Measurements from ENCODE around the gene DESI2.
"Not testable (repeated sequence)": the region's sequence is repeated elsewhere in the genome, so short reads cannot be mapped to it uniquely, and the experiment has no call there.

DESI2 gene

DNA sequence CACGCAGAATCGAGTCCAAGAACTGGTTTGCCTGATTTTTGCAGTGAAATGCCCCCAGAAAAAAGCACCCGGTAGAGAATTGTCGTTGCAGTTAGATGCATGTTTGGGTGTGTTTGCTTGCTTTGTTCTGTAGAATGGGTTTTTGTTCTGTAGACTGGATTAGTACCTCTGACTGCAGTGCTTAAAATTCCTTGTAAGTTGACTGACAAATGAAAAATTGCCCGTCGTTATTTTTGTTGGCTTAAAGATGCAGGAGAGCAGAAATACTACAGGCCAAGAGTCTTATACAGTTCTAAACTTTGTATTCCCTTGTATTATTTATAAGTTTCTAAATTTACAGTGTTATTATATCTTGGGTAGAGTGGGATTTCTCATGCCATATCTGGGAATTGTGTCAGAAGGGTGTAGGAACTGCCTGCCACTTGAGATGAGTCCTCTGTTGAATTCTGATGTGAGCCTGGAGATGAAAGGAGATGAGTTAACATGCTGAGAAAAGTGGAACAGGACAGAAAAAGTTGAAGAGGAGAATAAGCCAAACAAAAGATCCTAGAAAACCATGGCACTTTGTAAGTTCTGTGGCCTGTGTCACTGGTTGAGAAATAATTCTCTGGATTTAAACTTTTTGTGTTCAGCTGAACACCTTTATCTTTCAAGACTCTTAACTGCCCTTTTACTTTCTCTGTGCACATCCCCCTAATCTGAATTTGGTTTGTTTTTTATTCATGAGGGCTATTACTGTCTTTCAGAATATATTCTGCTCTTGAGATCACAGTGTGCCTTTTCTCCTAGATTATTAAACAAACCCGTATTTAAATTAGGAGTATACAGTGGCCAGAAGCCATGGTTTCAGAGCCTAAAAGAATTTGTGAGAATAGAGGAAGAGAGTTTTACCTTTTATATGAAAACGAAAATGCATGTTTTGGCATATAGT lies 1.4 kb downstream of the DESI2 start:
- no peak for DNase-seq (ENCODE audit: low read depth in 4 of 4, low spot score in 1 of 4)

DNA sequence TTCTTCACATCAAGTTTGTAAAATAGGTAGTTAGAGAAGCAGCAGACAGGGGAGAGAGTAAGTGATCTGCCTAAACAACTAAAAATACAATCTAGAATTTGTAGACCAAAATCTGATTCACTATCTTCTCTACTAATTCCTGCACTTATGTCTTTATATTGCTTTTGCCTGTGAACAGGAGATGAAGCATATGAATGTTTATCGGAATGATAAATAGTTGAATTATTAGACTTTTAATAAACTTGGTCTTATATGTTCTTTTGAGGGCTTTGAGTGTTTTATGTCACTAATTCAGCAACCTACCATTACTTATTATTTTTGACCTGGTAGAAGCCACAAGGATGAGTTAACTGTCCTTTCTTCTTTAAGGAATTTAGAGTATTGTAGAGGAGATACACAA lies 2.3 kb downstream of the DESI2 start:
- DNase-seq (ENCODE audit: low read depth in 4 of 4, low spot score in 1 of 4), result no peak

DNA sequence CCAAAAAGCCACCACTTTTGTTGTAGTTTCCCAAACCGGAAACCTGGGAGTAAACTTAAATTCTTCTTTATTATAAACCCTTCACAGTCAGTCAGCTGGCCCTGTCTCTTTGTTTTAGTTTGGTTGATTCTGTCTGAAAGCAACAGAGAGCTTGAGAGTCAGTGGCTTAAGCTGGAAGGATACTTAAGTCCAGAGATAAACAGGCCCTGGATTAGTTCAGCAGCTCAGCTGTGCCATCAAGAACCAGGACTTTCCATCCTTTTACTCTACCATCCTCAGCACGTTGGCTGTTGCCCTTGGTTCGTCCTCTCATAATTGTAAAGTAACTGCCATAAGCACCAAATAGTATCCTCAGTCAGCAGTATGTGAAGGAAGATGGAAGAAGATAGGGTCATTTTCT lies 4.5 kb downstream of the DESI2 start:
- DNase-seq (ENCODE audit: low read depth in 4 of 4, low spot score in 1 of 4), result no peak

DNA sequence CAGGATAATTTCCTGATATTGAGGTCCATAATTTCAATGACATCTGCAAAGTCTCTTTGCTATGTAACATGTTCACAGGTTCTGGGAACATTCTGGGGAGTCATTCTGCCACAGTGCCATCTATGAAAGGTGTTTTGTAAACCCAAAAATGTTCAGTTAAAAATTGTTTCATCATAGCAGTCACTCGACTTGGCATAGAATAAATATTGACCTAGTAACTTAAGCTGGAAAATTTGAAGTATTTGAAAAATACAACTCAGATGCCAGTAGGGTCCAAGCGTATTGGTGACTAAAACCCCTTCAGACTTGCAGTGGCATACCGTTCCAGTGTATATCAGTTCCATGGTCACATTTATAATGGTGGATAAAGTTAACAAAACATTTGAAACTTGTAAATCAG lies 6.8 kb downstream of the DESI2 start:
- no peak for DNase-seq (ENCODE audit: low read depth in 4 of 4, low spot score in 1 of 4)

DNA sequence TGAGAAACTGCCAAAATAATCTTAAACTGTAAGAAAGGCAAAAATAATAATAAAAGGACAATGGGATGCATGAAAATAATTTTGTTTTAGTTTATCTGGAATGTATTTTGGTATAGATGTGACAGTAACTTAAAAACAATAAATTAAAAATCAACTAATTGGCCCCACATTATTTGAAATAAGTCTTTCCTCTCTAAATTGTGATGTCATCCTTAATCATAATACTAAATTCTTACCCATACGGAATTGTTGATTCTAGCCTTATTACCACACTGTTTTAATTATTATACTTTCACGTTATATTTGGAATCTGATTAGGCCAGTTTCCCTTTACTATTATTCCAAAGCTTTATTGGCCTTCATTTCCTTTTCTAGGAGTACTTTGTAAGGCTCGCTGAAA lies 7.7 kb downstream of the DESI2 start:
- no peak for DNase-seq (ENCODE audit: low read depth in 4 of 4, low spot score in 1 of 4)

DNA sequence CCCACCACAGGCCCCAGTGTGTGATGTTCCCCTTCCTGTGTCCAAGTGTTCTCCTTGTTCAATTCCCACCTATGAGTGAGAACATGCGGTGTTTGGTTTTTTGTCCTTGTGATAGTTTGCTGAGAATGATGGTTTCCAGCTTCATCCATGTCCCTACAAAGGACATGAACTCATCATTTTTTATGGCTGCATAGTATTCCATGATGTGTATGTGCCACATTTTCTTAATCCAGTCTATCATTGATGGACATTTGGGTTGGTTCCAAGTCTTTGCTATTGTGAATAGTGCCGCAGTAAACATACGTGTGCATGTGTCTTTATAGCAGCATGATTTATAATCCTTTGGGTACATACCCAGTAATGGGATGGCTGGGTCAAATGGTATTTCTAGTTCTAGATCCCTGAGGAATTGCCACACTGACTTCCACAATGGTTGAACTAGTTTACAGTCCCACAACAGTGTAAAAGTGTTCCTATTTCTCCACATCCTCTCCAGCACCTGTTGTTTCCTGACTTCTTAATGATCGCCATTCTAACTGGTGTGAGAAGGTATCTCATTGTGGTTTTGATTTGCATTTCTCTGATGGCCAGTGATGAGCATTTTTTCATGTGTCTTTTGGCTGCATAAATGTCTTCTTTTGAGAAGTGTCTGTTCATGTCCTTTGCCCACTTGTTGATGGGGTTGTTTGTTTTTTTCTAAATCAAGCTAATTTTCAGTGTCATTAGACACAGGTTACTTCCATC lies 8.8 kb downstream of the DESI2 start:
- not testable (repeated sequence) for DNase-seq (ENCODE audit: low read depth in 4 of 4, low spot score in 1 of 4)

DNA sequence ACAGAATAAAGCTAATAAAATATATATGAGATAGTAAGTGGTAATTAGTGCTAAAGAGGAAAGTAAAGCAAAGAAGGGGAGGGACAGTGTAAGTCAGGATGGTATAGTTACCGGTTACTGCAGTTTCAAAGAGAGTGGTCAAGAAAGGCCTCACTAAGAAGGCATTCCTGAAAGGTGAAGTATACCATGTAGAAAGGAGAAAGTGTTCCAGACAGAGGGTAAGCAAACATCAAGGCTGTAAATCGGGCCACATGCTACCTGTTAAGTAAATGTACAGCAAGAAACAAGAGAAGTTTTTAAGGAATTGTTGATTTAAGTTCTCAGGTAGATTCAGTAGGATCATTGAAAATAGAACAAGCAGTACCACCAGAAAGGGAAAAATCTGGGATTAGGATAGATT lies 9.7 kb downstream of the DESI2 start:
- DNase-seq (ENCODE audit: low read depth in 4 of 4, low spot score in 1 of 4), result no peak

DNA sequence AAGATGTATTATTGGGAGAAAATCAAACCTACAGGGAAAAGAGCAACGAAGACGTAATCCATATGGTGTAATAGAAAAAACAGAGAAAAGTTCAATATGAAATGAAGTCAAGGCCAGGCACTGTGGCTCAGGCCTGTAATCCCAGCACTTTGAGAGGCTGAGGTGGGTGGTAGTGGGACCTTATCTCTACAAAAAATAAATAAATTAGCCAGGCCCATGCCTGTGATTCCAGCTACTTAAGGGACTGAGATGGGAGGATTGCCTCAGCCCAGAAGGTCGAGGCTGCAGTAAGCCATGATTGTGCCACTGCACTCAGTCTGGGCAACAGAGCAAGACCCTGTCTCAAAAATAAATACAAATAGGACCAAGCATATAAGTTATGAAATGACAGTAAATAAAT lies 11.4 kb downstream of the DESI2 start:
- DNase-seq (ENCODE audit: low read depth in 4 of 4, low spot score in 1 of 4), result no peak

DNA sequence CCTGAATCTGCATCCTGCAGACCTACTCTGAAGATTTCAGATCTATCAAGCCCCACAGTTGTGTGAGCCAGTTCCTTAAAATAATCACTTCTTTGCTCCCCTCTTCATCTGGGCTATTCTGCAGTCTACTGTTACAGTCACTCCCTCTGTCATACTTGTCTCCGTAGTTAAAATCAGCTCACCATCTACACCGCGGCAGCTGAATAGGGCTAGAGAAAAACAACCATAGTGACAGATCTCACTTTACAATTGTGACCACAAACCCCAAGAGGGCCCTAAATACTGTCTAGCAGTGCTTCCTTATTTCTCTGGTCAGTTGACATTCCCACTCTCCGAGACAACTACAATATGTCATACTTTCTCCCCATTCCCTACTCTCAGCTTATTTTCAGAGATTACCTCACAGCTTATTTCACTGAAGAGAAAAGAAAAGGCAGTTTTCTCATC lies 12.9 kb downstream of the DESI2 start:
- no peak for DNase-seq (ENCODE audit: low read depth in 4 of 4, low spot score in 1 of 4)

DNA sequence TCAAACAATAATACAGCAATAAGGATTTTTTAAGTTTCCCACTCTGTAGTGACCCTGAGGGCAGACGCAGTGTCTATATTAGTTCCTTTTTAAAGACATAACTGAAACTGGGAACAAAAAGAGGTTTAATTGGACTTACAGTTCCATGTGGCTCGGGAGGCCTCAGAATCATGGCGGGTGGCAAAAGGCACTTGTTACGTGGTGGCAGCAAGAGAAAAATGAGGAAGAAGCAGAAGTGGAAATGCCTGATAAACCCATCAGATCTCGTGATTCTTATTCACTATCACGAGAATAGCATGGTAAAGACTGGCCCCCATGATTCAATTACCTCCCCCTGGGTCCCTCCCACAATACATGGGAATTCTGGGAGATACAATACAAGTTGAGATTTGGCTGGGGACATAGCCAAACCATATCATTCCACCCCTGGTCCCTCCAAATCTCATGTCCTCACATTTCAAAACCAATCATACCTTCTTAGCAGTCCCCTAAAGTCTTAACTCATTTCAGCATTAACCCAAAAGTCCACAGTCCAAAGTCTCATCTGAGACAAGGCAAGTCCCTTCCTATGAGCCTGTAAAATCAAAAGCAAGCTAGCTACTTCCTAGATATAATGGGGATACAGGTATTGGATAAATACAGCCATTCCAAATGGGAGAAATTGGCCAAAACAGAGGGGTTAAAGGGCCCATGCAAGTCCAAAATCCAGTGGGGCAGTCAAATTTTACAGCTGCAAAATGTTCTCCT lies 13.9 kb downstream of the DESI2 start:
- DNase-seq (ENCODE audit: low read depth in 4 of 4, low spot score in 1 of 4), result not testable (repeated sequence)

DNA sequence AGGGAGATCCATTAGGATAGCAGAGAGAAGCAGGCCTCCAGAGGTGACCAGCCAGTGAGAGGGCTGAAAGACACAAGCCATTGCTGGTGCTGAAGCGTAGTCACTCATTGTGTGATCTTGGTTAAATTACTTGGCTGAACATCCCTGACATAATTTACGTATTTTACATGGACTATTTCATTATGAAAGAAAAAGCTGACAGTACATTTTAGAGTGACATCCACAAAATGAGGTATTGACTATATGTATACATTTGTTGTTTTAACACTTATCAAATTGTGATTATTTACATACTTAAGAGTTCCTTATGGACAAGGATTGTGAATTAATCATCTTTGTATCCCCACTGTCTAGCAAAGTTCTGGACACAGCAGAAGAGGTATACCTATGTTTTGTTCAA lies 14.9 kb downstream of the DESI2 start:
- DNase-seq (ENCODE audit: low read depth in 4 of 4, low spot score in 1 of 4), result no peak

DNA sequence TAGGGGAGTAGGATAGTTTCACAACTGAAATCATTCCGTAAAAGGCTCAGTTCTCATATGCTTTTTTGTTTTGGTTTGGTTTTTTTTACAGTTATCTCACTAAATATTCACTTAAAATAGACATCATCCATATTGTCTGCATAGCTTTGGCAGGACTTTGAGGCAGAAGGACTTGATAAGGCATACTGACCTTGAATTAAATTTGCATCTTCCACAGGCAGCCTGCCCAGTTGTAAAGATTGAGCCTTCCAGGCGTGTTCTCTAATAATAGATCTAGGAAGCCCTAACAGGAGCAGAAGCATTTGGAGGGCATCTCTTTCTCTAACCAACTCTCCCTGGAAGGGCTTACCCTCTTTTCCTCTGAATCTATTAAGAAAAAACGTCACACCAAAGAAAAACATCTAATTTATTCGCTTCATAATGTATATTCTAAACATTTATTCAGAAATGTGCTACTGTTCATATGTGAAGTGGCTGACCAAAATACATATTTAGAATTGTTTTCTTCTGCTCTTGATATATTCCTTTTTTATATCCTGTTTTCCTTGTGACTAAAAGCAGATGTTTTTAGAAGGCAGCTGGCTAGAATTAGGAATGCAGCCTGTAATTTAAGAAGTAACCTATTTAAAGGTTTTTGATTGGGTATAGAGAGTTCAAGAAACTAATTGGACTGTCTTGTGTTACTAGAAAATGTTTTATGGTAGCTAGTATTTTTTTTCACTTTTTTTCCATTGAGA lies 20.2 kb downstream of the DESI2 start:
- no peak for DNase-seq (ENCODE audit: low read depth in 4 of 4, low spot score in 1 of 4)

DNA sequence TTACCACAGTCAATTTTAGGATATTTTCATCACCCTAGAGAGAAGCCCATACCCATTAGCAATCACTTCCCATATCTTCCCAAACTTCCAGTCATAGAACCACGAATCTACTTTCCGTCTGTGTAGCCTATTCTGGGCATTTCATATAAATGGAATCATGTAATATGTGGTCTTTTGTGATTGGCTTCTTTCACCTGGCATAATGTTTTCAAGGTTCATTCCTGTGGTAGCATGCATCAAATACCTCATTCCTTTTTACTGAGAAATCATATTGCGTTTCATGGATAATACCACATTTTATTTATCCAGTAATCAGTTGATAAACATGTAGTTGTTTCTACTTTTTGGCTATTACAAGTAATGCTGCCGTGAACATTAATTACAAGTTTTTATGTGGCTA lies 21.5 kb downstream of the DESI2 start:
- no peak for DNase-seq (ENCODE audit: low read depth in 4 of 4, low spot score in 1 of 4)

DNA sequence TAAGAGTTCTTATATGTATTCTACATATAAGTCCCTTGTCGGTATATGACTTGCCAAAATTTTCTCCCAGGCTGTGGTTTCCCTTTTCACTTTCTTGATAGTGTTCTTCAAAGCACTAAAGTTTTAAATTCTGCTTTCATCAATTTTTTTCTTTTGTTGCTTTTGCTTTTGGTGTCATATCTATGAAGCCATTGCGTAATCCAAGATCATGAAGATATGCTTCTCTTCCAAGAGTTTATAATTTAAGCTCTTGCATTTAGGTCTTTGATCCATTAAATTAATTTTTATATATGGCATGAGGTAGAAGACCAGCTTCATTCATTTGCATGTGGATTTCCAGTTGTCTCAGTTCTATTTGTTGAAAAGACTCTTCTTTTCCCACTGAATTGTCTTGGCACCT lies 22.2 kb downstream of the DESI2 start:
- no peak for DNase-seq (ENCODE audit: low read depth in 4 of 4, low spot score in 1 of 4)

DNA sequence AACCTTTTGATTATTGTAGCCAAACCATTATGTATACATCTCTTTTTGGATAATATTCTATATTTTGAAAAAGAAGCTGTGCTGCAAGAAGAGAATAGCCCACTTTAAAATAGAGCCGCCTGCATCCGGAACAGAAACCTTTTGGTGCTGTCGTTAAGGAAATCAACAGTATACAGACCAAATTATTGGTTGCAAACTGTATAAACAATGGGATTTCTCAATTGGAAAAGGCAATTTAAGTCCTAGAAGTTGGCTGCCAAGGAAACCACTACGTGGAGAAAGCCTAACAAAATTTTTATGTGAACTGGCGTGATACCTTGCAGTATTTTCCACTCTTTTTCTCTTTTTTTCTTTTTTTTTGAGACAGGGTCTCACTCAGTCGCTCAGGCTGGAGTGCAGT lies 25.8 kb downstream of the DESI2 start:
- DNase-seq (ENCODE audit: low read depth in 4 of 4, low spot score in 1 of 4), result no peak

DNA sequence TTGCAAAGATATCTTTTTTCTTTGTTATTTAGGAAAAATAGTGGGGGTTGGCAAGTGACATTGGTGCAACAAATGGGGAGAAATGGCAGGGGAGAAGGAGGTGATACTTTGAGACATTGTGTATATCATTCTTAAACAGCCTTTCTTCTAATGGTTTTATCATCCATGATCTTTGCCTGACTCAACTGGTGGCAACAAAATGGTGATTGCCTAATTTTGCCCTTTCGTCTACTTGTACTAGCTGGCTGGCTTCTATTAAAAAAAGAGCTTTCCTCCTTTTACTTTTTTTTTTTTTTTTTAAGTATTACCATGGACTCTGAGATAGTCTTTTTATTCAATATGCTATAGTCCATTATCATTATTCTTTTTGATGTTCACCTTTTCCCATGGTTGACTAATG lies 27.7 kb downstream of the DESI2 start:
- DNase-seq (ENCODE audit: low read depth in 4 of 4, low spot score in 1 of 4), result no peak

DNA sequence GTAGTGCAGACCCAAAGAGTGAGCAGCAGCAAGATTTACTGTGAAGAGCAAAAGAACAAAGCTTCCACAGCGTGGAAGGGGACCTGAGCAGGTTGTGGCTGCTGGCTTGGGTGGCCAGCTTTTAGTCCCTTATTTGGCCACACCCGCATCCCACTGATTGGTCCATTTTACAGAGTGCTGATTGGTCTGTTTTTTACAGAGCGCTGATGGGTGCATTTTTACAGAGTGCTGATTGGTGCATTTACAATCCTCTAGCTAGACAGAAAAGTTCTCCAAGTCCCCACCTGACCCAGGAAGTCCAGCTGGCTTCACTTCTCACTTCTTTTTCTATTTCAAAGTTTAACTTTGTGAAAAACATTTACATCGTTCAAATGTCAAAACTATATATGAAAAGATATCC lies 29.2 kb downstream of the DESI2 start:
- DNase-seq (ENCODE audit: low read depth in 4 of 4, low spot score in 1 of 4), result not testable (repeated sequence)

DNA sequence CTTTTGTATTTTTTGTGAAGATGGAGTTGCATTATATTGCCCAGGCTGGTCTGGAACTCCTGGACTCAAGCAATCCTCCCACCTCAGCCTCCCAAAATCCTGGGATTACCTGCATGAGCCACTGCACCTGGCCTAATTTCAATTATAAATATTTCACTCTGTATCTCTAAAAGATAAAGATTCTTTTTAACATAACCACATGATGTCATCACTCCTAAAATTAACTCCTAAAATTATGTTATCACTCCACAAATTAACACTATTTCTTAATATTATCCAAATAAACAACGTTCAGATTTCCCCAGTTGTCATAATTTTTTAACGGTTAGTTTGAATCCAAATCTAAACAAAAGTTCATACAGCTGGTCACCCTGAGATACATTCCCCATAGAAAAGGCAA lies 43.0 kb downstream of the DESI2 start:
- DNase-seq (ENCODE audit: low read depth in 4 of 4, low spot score in 1 of 4), result no peak

DNA sequence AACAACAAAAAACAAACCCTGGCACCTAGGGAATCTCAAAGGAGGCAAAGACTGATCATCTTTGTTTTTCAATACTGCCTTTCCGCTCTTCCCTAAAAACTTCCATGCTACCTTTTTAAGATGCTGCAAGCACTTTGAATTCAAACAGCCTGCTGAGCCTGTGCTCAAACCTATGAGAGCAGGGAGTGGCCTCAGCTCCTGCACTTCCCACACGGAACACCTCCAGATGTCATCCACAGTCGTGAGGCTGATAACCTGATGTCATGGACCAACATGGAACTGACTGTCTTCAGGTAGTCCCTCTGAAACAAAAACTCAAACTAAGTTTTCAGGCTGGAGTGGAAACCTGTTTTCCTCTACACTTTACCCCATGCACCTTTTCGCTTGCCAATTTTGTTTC lies 46.8 kb downstream of the DESI2 start:
- DNase-seq (ENCODE audit: low read depth in 4 of 4, low spot score in 1 of 4), result no peak

DNA sequence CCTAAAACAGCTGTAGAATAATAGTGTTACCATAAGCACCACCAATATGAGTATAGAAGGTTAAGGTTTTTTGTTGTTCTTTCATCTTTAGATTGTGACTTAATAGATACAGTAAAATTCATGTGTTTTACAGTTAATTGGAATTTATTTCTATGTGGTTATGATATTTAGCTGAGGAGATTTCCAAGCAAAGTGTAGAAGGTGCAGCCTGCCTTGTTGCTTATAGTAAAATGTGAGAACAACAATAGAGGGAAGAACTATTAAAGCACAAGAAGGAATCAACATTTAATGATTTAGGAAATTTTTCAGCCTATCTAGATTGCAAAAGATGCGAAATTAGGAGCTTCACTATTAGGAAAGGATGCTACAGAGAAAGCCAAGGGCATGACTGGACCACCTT lies 47.9 kb downstream of the DESI2 start:
- no peak for DNase-seq (ENCODE audit: low read depth in 4 of 4, low spot score in 1 of 4)

DNA sequence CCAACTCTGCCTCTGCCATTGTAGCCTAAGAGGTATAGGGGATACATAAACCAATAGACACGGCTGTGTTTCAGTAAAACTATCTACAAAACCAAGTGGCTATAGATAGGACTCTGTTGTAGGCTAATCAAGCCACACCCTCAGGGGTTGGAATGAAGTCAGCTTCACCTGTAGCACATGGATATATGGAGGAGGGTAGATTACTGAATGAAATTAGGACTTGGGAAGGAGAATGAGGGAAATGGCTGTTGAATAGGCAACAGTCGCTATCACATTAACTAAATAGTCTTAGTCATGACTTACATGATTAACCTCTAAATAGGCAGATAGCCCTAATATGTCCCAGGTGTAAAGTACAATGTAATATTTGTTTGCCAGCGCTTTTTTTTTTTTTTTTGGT lies 49.7 kb downstream of the DESI2 start:
- DNase-seq (ENCODE audit: low read depth in 4 of 4, low spot score in 1 of 4), result no peak

Data from stimulated activated CD4-positive, alpha-beta T cell treated with anti-CD3 and anti-CD28 coated beads, Interleukin-1b, Interleukin-23, amount 100 ng/mL, for 24 hours (primary cell).